Renal cortex interstitium (tissue), 11 donors: ENCODE results near the gene PRCC. TPM values are rescaled to one million over a fixed set of nuclear protein-coding genes. Genes with fewer than 3 reads are reported as not detected.
A peak's percentile ranks its signal among the peaks of the same experiment; 100 is the strongest.

Experiments
- DNase-seq, 11 donors: peaks; one replicate each; pipeline ENCODE4 v3.0.0-alpha.2; 2013; ENCODE audit warnings: low read depth in 9 of 11, low spot score in 4 of 11; ENCODE audit errors: extremely low read depth in 1 of 11
- polyA plus RNA-seq, 3 donors: library from polyadenylated mRNA; unstranded; fragments of 120-200 nt; gene quantifications; one replicate each; pipeline ENCODE4 v1.2.1, GENCODE V29; 2013; ENCODE audit not compliant: insufficient read length in 3 of 3

PRCC gene
- polyA plus RNA-seq, 3 donors, result 105 to 112 (median 111) TPM

GRCh38 chr1:156847591-156848460 lies 80.5 kb downstream of the PRCC start:
- no peak for DNase-seq

- peak in 1 of 11 donors; percentile 32 for DNase-seq
Measured at GRCh38 chr1:156848461-156849150, 81.3 kb downstream of the PRCC start.

- no peak for DNase-seq
Measured at GRCh38 chr1:156849151-156849496, 81.8 kb downstream of the PRCC start.

Other genes with a start within 250 kb of the PRCC start
- 10 to 100 TPM; 14.2 to 15.5 (median 15.2) TPM for gene IQGAP3, start 195.0 kb upstream of the PRCC start, polyA plus RNA-seq
- gene TTC24, start 187.8 kb upstream of the PRCC start, polyA plus RNA-seq, result 1 to 10 TPM; 1.2 to 1.7 (median 1.5) TPM
- gene NAXE, start 175.8 kb upstream of the PRCC start, polyA plus RNA-seq, result 10 to 100 TPM; 67.4 to 76.4 (median 73.0) TPM
- gene GPATCH4, start 166.1 kb upstream of the PRCC start, polyA plus RNA-seq, result 10 to 100 TPM; 32.9 to 36.2 (median 35.4) TPM
- under 1 TPM; 0.47 to 0.67 (median 0.57) TPM for gene HAPLN2, start 148.1 kb upstream of the PRCC start, polyA plus RNA-seq
- gene BCAN, start 125.4 kb upstream of the PRCC start, polyA plus RNA-seq, result 1 to 10 TPM in 1 of 3 donors, under 1 TPM in 2; 0.22 to 1.3 (median 0.23) TPM
- 100 to 1,000 TPM; 123 to 175 (median 150) TPM for gene NES, start 90.1 kb upstream of the PRCC start, polyA plus RNA-seq
- gene CRABP2, start 62.0 kb upstream of the PRCC start, polyA plus RNA-seq, result 100 to 1,000 TPM in 1 of 3 donors, 10 to 100 TPM in 2; 91.7 to 120 (median 92.3) TPM
- 10 to 100 TPM; 34.4 to 47.3 (median 35.6) TPM for gene METTL25B, start 39.1 kb upstream of the PRCC start, polyA plus RNA-seq
- 10 to 100 TPM; 40.0 to 43.6 (median 41.3) TPM for gene ISG20L2, start 38.8 kb upstream of the PRCC start, polyA plus RNA-seq
- 10 to 100 TPM; 63.0 to 69.1 (median 64.1) TPM for gene MRPL24, start 26.4 kb upstream of the PRCC start, polyA plus RNA-seq
- gene HDGF, start 15.9 kb upstream of the PRCC start, polyA plus RNA-seq, result 100 to 1,000 TPM; 262 to 301 (median 270) TPM
- gene SH2D2A, start 49.3 kb downstream of the PRCC start, polyA plus RNA-seq, result 1 to 10 TPM in 1 of 3 donors, under 1 TPM in 2; 0.47 to 1.5 (median 0.62) TPM
- 1 to 10 TPM; 1.1 to 2.6 (median 1.6) TPM for gene INSRR, start 91.6 kb downstream of the PRCC start, polyA plus RNA-seq
- 1 to 10 TPM in 2 of 3 donors, under 1 TPM in 1; 0.92 to 1.6 (median 1.5) TPM for gene NTRK1, start 93.3 kb downstream of the PRCC start, polyA plus RNA-seq
- 10 to 100 TPM; 18.1 to 24.0 (median 22.5) TPM for gene PEAR1, start 126.2 kb downstream of the PRCC start, polyA plus RNA-seq
- gene LRRC71, start 153.1 kb downstream of the PRCC start, polyA plus RNA-seq, result under 1 TPM; 0.45 to 0.83 (median 0.63) TPM